IPS DF 6.9 (cell line): ENCODE results near the gene CPSF3.

ENCODE experiments used
- DNase-seq: peaks from one replicate; pipeline ENCODE4 v3.0.0-alpha.2; 2013; ENCODE audit warnings: low read depth, low spot score
- H3K27ac ChIP-seq: one replicate; pipeline ENCODE4 v1.5.1; 2013; ENCODE audit warnings: low read length, control low read depth
- H3K27me3 ChIP-seq: 2 replicates; pipeline ENCODE4 v1.6.1; 2013; ENCODE audit warnings: mild to moderate bottlenecking, low read length; ENCODE audit not compliant: control insufficient read depth, insufficient read depth
- H3K36me3 ChIP-seq: 2 replicates; pipeline ENCODE4 v1.6.1; 2013; ENCODE audit warnings: low read length; ENCODE audit not compliant: control insufficient read depth, insufficient read depth
- H3K4me1 ChIP-seq: 2 replicates; pipeline ENCODE4 v1.6.1; 2013; ENCODE audit warnings: low read length; ENCODE audit not compliant: control insufficient read depth, insufficient read depth
- H3K4me3 ChIP-seq: 2 replicates; pipeline ENCODE4 v1.5.1; 2013; ENCODE audit warnings: mild to moderate bottlenecking, low read length
- H3K9me3 ChIP-seq: 2 replicates; pipeline ENCODE4 v1.6.1; 2013; ENCODE audit warnings: low read length, inconsistent platforms; ENCODE audit not compliant: control insufficient read depth, insufficient read depth
- WGBS: extraction: QIAGEN DNeasy Blood & Tissue Kit; methylation state at CpG from one replicate; pipeline ENCODE4 v1.1.7; 2013; ENCODE audit warnings: mixed read lengths, missing lambda C conversion rate; ENCODE audit not compliant: insufficient read length, insufficient coverage; 5-methylcytosine and 5-hydroxymethylcytosine counted together

The CPSF3 gene

DNA sequence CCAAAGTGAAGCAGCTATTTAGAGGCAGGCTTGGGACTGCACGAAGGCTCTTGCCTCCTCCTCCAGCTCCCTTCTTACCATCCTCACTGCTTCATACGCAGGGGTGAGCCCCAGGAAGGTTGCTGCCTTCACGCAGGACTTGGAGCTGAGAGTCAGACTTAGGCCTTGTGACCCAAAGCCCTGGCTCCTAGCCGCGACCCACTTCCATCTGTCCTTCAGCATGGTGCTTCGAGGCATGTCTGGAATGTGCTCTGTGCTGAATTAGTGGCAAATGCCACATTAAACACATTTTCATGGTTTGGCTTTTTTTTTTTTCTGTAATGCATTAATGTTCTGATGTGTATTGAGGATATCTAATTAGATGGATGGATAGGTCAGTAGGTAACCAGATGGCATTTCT, 37.6 kb upstream of the CPSF3 start:
- no peaks in the 10 kb centered on the region for H3K4me1 ChIP-seq
- H3K4me3 ChIP-seq: no peak overlapping the region
- H3K27me3 ChIP-seq: no peaks in the 10 kb centered on the region
- WGBS: no CpG with 5 or more reads among the region's 6 CpGs
- H3K9me3 ChIP-seq: no peaks in the 10 kb centered on the region
- peaks cover 3% of the 10 kb centered on the region; the same call in 1 of the 2 replicates for H3K36me3 ChIP-seq
- DNase-seq: no peak
- H3K27ac ChIP-seq: no peak overlapping the region

DNA sequence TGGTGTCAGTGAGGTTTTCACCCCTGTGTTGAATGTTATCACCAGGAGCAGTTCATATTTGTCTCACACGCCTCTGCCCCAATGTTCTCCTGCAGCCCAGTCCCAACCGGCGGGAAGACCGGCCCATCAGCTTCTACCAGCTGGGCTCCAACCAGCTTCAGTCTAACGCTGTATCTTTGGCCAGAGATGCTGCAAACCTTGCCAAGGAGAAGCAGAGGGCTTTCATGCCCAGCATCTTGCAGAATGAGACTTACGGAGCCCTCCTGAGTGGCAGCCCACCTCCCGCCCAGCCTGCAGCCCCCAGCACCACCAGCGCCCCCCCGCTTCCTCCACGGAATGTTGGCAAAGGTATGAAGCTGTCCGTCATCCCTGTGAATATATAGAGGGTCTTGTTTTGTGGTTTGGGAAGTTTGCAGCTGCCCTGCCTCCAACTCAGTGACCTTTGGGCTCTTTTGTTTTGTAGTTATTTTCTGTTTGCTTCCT, 35.2 kb upstream of the CPSF3 start:
- WGBS: no CpG with 5 or more reads among the region's 11 CpGs
- no peaks in the 10 kb centered on the region for H3K27me3 ChIP-seq
- no peaks in the 10 kb centered on the region for H3K9me3 ChIP-seq
- H3K27ac ChIP-seq: no peak overlapping the region
- peaks cover 4% of the 10 kb centered on the region; the same call in 1 of the 2 replicates for H3K4me1 ChIP-seq
- no peak overlapping the region for H3K4me3 ChIP-seq
- H3K36me3 ChIP-seq: peaks cover 3% of the 10 kb centered on the region; the same call in 1 of the 2 replicates
- no peak for DNase-seq

DNA sequence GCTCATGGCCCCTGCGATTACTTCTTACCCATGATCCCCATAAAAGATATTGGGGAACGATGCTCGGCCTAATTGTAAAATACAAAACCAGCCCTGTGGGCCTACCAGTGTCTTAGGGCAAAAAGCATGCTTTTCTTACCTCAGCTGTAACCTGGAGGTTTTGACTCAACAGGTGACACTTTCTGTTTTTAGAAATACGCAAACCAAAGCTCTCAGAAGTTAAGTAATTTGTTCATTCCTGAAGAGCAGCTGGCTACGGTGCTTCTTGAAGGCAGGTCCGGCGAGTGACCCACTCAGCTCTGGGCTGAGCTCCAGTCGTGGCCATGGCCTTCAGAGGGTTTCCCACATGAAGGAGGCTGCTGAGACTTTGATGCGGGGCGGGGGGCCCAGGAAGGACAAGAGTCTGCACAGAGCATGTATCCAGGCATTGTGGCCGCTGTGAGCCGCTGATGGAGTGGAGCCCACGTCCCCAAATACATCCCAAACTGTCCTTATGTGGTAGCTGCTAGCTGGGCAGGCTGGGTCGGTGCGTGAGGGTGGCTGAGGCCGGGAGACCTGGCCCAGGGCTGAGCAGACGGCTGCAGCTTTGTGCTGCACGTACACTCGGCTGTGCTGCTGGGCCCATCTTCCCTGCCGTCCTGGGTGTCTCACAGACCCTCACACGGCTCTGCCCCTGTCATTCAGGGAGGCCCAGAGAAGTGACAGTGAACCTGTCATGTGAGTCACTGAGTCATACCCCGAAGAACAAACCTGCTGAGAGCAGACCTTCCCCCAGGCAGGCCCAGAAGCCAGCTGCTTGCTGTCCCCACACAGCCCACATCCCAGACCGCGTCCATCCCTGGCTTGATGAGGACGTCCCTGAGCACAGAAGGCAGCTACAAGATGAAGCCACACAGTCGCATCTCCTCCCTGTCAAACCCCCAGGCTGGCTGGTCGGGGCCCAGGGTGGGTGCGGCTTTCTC, 34.2 kb upstream of the CPSF3 start:
- peaks cover 3% of the 10 kb centered on the region; the same call in 1 of the 2 replicates for H3K36me3 ChIP-seq
- H3K4me3 ChIP-seq: no peak overlapping the region
- WGBS: no CpG with 5 or more reads among the region's 28 CpGs
- DNase-seq: no peak
- no peaks in the 10 kb centered on the region for H3K27me3 ChIP-seq
- H3K27ac ChIP-seq: no peak overlapping the region
- peaks cover 4% of the 10 kb centered on the region; the same call in 1 of the 2 replicates for H3K4me1 ChIP-seq
- H3K9me3 ChIP-seq: no peaks in the 10 kb centered on the region

DNA sequence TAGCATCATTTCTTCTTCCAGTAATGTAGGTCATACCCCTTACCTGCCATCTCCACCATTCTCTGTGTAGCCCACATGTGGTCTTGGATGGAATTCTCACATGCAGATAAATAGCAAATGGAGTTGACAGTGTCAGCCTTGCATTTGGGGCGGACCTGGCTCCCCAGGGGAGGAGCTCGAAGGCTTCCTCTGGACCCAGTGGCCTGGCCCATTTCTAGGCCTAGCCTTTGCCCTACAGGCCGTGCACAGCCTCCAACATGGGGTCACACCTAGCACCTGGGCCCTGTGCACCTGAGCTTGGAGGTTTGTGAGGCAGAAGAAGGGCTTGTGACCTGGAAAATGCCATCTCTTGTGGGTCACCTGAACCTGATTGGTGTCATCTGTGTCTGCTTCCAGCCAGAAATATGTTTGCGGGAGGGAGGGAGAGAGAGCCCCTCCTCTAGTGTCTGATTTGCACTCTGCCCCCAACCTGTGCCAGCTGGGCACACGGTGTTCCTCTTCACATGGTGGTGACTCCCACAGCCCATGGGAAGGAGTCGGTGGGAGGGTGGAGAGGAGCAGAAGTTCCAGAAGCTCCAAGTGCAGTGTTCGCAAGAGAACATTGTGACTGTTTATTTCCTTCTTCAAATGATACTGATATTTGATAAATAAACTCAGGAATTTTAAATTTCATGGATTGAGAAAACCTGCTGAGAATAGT, 33.2 kb upstream of the CPSF3 start:
- no peaks in the 10 kb centered on the region for H3K27me3 ChIP-seq
- no peak overlapping the region for H3K27ac ChIP-seq
- peaks cover 4% of the 10 kb centered on the region; the same call in 1 of the 2 replicates for H3K4me1 ChIP-seq
- no peak for DNase-seq
- no CpG with 5 or more reads among the region's 7 CpGs for WGBS
- H3K36me3 ChIP-seq: peaks cover 3% of the 10 kb centered on the region; the same call in 1 of the 2 replicates
- no peak overlapping the region for H3K4me3 ChIP-seq
- H3K9me3 ChIP-seq: no peaks in the 10 kb centered on the region

DNA sequence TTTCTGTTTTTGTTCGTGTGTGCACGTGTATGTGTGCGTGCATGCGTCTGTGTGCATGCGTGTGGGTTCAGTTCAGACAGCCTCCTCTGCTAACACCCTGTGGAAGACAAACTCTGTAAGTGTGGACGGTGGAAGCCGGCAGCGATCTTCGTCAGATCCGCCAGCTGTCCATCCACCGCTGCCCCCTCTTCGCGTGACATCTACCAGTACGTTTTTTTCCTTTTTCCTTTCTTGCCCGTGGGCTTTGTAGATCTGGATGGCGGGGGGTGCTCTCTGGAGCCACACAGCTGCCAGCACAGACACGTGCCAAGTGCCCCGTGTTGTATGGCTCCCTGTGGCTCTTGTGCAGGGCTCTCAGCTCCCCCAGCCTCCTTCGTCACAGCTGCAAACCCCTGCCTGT, 32.5 kb upstream of the CPSF3 start:
- no peaks in the 10 kb centered on the region for H3K9me3 ChIP-seq
- no peak for DNase-seq
- no peak overlapping the region for H3K27ac ChIP-seq
- H3K4me3 ChIP-seq: no peak overlapping the region
- peaks cover 4% of the 10 kb centered on the region; the same call in 1 of the 2 replicates for H3K4me1 ChIP-seq
- peaks cover 3% of the 10 kb centered on the region; the same call in 1 of the 2 replicates for H3K36me3 ChIP-seq
- no peaks in the 10 kb centered on the region for H3K27me3 ChIP-seq
- WGBS: no CpG with 5 or more reads among the region's 19 CpGs

DNA sequence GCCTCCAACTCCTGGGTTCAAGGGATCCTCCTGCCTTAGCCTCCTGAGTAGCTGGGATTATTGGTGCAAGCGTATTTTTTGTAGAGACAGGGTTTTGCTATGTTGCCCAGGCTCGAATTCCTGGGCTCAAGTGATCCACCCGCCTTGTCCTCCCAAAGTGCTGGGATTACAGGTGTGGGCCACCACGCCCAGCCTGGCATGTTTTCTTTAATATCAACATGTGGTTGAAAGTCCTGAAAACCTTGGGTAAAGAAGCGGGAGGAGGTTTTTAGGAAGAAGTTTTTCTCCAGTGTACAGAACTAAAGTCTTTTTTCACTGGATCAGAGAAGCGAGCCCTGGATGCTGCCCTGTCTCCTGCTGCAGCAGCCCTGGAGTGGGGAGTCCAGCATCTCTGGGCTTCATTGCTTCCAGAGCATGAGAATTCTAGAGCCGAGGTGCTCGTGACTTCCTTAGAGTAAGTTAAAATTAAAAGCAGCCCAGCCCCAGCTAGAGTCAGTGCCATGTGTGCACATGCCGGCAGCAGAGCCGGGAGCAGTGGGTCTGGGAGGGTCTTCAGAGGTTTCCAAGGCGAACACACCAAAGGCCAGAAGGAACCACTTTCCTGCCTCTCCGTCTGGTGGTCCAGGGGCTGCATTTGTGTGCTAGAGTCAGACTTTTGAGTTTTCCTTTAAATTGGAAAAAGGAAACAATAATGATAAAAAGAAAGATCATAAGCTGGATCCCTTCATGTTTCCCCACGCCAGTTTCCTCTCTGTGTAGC, 31.3 kb upstream of the CPSF3 start:
- no peak overlapping the region for H3K27ac ChIP-seq
- H3K4me1 ChIP-seq: peaks cover 4% of the 10 kb centered on the region; the same call in 1 of the 2 replicates
- WGBS: no CpG with 5 or more reads among the region's 13 CpGs
- no peak overlapping the region for H3K4me3 ChIP-seq
- no peaks in the 10 kb centered on the region for H3K27me3 ChIP-seq
- no peaks in the 10 kb centered on the region for H3K9me3 ChIP-seq
- H3K36me3 ChIP-seq: peaks cover 3% of the 10 kb centered on the region; the same call in 1 of the 2 replicates
- DNase-seq: no peak

DNA sequence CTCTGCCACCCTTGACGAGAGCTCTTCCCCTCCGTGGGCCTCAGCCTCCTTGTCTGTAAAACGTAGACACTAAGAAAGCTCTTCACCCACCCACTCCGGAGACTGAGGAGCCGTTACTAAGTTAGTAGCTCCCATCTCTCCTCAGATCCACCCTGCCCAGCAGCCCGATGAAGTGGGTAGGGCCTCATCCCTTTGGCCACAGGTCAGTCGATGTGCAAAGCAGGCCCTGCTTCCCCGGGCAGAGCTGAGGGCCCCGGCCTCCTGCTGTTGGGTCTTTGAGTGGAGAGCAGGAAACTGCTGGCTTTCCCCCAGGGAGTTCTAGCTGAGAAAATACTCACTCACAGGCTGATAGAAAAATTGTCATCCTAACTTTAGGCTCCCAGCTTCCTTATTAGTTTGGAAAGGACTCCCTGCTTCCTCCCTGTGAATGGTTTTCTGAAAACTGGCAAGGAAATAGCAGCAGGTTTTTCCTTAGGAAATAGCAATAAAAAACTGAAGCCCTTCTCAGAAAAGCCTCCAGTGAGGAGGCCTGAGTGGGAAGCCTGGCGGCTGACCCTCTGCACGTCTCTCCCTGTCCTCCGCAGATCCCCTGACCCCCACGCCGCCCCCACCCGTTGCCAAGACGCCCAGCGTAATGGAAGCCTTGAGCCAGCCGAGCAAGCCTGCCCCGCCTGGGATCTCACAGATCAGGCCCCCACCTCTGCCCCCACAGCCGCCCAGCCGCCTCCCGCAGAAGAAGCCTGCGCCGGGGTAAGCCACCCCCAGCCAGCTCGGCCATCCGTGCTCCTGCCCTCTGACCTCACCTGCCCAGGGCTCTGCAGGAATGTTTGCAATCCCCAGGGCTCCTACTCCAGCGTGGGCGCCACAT, 30.3 kb upstream of the CPSF3 start:
- no peaks in the 10 kb centered on the region for H3K27me3 ChIP-seq
- WGBS: no CpG with 5 or more reads among the region's 28 CpGs
- H3K9me3 ChIP-seq: no peaks in the 10 kb centered on the region
- H3K36me3 ChIP-seq: peaks cover 1% of the 10 kb centered on the region; the same call in 1 of the 2 replicates
- peaks cover 4% of the 10 kb centered on the region; the same call in 1 of the 2 replicates for H3K4me1 ChIP-seq
- no peak overlapping the region for H3K4me3 ChIP-seq
- DNase-seq: no peak
- H3K27ac ChIP-seq: no peak overlapping the region

DNA sequence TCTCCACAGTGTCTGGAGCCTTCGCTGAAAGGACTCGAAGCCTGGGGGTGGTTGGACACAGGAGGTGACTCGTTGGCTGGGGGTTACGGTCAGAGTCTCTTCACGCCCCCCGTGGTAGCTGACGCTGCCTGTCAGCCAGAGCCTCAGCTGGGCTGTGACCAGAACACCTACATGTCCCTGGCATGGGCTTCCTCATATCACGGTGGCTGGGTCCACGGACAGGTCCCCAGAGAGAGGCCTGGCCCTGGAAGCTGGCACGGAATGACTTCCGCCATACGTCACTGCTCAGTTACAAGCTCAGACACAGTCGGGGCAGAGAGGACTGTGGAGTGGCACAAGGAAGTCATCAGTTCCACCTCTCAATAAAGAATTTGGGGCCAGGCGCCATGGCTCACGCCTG, 28.6 kb upstream of the CPSF3 start:
- no peak overlapping the region for H3K27ac ChIP-seq
- no peaks in the 10 kb centered on the region for H3K36me3 ChIP-seq
- no CpG with 5 or more reads among the region's 15 CpGs for WGBS
- H3K4me1 ChIP-seq: peaks cover 4% of the 10 kb centered on the region; the same call in 1 of the 2 replicates
- DNase-seq: no peak
- H3K4me3 ChIP-seq: no peak overlapping the region
- no peaks in the 10 kb centered on the region for H3K27me3 ChIP-seq
- H3K9me3 ChIP-seq: no peaks in the 10 kb centered on the region

DNA sequence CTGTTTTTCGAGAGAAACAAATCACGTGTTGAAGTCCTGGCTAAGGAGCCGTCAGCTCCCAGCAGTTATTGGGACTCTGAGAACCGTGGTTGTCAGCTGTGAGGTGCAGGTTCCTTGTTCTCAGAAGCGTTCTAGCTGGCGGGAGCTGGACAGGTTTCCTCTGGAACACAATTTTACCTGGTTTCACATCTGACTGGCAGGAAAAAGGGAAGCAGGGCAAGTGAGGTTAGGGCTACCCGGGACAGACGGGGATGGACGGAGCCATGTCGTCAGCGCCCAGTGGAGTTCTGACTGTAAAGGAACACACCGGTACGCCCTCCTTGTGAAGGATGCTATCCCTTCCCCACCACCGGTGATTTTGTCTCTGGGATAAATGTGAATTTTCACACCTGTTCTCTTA, 26.3 kb upstream of the CPSF3 start:
- no CpG with 5 or more reads among the region's 14 CpGs for WGBS
- no peak for DNase-seq
- H3K4me3 ChIP-seq: no peak overlapping the region
- H3K4me1 ChIP-seq: peaks cover 4% of the 10 kb centered on the region; the same call in 1 of the 2 replicates
- no peaks in the 10 kb centered on the region for H3K36me3 ChIP-seq
- no peaks in the 10 kb centered on the region for H3K9me3 ChIP-seq
- no peak overlapping the region for H3K27ac ChIP-seq
- no peaks in the 10 kb centered on the region for H3K27me3 ChIP-seq
